Fibroblast of skin of right biceps (primary cell): ENCODE results near the gene IGF2BP1.

Source experiments
- DNase-seq: peaks from one replicate; pipeline ENCODE4 v3.0.0-alpha.2; 2013

The IGF2BP1 gene

GRCh38 chr17:49104511-49105074 is 107.4 kb downstream of the IGF2BP1 start:
- DNase-seq: no peak
